Activated T-cell treated with anti-CD3 and anti-CD28 coated beads, Interleukin-2, amount 50 U/mL, for 4 hours (primary cell): ENCODE measurements around the gene ATF6B. TPM values are rescaled to one million over a fixed set of nuclear protein-coding genes. Genes with fewer than 3 reads are reported as not detected.

Experiments
- total RNA-seq, 3 donors: library from RNA; stranded (reverse); gene quantifications; one replicate each; pipeline ENCODE4 v1.2.1, GENCODE V29; 2021

ATF6B gene
- total RNA-seq, 3 donors from 2014 or later = 65.2 to 75.2 (median 67.2) TPM

Other genes starting within 250 kb of the ATF6B start
- gene SLC44A4, start 249.2 kb downstream of the ATF6B start, total RNA-seq = under 1 TPM; 0.13 to 0.60 (median 0.20) TPM
- gene EHMT2, start 230.5 kb downstream of the ATF6B start, total RNA-seq = 10 to 100 TPM; 52.8 to 70.9 (median 67.8) TPM
- 1 to 10 TPM; 3.5 to 6.1 (median 5.4) TPM for gene ZBTB12, start 226.2 kb downstream of the ATF6B start, total RNA-seq
- 1 to 10 TPM in 1 of 3 donors, under 1 TPM in 2; 0.56 to 1.0 (median 0.95) TPM for gene C2, start 200.5 kb downstream of the ATF6B start, total RNA-seq
- 1 to 10 TPM in 2 of 3 donors, under 1 TPM in 1; 0.42 to 1.5 (median 1.4) TPM for gene CFB, start 182.2 kb downstream of the ATF6B start, total RNA-seq
- 100 to 1,000 TPM; 107 to 111 (median 109) TPM for gene NELFE, start 169.3 kb downstream of the ATF6B start, total RNA-seq
- 100 to 1,000 TPM; 123 to 157 (median 132) TPM for gene SKIC2, start 169.1 kb downstream of the ATF6B start, total RNA-seq
- gene DXO, start 156.1 kb downstream of the ATF6B start, total RNA-seq = 1 to 10 TPM; 7.1 to 9.0 (median 8.9) TPM
- 1 to 10 TPM; 4.3 to 5.9 (median 5.3) TPM for gene C4A, start 146.2 kb downstream of the ATF6B start, total RNA-seq
- gene C4B, start 113.5 kb downstream of the ATF6B start, total RNA-seq = 1 to 10 TPM; 4.9 to 5.3 (median 5.2) TPM
- 1 to 10 TPM in 1 of 3 donors, under 1 TPM in 2; 0.74 to 1.0 (median 0.84) TPM for gene CYP21A2, start 89.8 kb downstream of the ATF6B start, total RNA-seq
- 1 to 10 TPM; 1.1 to 1.9 (median 1.6) TPM for gene TNXB, start 18.9 kb downstream of the ATF6B start, total RNA-seq
- gene FKBPL, start 2.0 kb upstream of the ATF6B start, total RNA-seq = 1 to 10 TPM; 3.2 to 6.6 (median 4.9) TPM
- under 1 TPM; 0.37 to 0.51 (median 0.38) TPM for gene PRRT1, start 23.7 kb upstream of the ATF6B start, total RNA-seq
- 10 to 100 TPM; 18.7 to 27.0 (median 20.2) TPM for gene PPT2, start 25.9 kb upstream of the ATF6B start, total RNA-seq
- 1 to 10 TPM; 6.4 to 9.6 (median 9.1) TPM for gene EGFL8, start 36.3 kb upstream of the ATF6B start, total RNA-seq
- gene AGPAT1, start 47.8 kb upstream of the ATF6B start, total RNA-seq = 10 to 100 TPM; 27.3 to 28.2 (median 28.1) TPM
- 10 to 100 TPM; 40.1 to 49.6 (median 47.1) TPM for gene RNF5, start 50.2 kb upstream of the ATF6B start, total RNA-seq
- gene AGER, start 56.0 kb upstream of the ATF6B start, total RNA-seq = 10 to 100 TPM in 2 of 3 donors, 1 to 10 TPM in 1; 8.9 to 14.7 (median 13.0) TPM
- gene PBX2, start 62.0 kb upstream of the ATF6B start, total RNA-seq = 10 to 100 TPM; 62.2 to 68.2 (median 64.0) TPM
- 10 to 100 TPM; 37.1 to 47.6 (median 43.4) TPM for gene GPSM3, start 64.4 kb upstream of the ATF6B start, total RNA-seq
- gene NOTCH4, start 95.8 kb upstream of the ATF6B start, total RNA-seq = under 1 TPM; 0.40 to 0.58 (median 0.43) TPM
- not detected for gene TSBP1, start 243.7 kb upstream of the ATF6B start, total RNA-seq